ENCODE measurements around the gene PLXND1. TPM values are rescaled to one million over a fixed set of nuclear protein-coding genes. Genes with fewer than 3 reads are reported as not detected.

PLXND1 gene
- total and polyA plus RNA-seq, 8 donors = 175 to 263 (median 214) TPM

DNA sequence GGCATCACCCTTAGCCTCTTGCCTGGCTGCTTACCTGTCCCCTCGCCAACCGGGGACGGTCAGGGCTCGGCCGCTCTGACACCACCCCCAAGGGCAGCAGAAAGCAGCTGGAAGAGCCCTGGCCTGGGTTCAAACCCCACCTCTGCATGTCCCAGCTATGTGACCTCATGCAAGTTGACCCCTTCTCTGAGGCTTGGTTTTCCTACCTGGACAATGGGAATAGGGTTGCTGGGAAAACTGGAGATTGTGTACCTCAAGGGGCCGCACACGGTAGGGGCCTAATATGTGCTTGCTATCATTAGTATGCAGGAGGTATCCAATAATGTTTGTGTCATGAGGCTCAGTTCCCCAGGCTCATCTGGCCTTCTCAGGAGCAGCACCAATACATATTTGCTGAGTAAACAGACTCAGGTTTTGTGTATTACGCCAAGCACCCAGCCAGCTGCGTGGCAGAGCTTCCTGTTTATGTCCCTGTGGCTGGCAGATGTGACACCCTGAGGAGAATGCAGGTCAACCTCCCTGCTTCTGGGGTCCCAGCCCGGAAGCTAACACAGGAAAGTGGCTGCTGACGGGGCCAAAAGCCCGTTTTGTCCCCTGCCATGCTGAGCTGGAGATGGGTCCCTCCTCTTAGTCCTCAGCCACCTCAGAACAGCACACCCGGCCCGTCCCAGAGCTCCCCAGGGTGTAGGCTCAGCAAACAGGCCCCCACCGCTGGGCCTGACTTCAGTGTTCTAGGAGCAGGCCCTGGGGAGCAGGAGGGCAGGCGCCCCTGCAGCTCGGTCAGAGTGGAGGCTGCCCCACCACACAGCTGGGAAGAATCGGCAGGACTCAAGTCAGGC lies 29.7 kb downstream of the PLXND1 start:
- Histone ChIP-seq H3K36me3 (peaks cover 0 to 80% of the 10 kb centered on the region in 2 donors), H3K27me3 (no peaks in the 10 kb centered on the region), H3K9me3 (no peaks in the 10 kb centered on the region), H3K4me1 (peaks cover 8 to 35% of the 10 kb centered on the region in 2 donors), H3K4me3 (no peak overlapping the region), H3K27ac (peak overlapping the region; percentile 56 to 77)
- TF ChIP-seq, protein P1, sequence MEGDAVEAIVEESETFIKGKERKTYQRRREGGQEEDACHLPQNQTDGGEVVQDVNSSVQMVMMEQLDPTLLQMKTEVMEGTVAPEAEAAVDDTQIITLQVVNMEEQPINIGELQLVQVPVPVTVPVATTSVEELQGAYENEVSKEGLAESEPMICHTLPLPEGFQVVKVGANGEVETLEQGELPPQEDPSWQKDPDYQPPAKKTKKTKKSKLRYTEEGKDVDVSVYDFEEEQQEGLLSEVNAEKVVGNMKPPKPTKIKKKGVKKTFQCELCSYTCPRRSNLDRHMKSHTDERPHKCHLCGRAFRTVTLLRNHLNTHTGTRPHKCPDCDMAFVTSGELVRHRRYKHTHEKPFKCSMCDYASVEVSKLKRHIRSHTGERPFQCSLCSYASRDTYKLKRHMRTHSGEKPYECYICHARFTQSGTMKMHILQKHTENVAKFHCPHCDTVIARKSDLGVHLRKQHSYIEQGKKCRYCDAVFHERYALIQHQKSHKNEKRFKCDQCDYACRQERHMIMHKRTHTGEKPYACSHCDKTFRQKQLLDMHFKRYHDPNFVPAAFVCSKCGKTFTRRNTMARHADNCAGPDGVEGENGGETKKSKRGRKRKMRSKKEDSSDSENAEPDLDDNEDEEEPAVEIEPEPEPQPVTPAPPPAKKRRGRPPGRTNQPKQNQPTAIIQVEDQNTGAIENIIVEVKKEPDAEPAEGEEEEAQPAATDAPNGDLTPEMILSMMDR (IDR thresholded peaks at IDR 0.05) = no peak
- peak in 1 of 4 donors; percentile 71 for DNase-seq
- ATAC-seq = peak; percentile 35
- intact Hi-C loops (cut with DNase I) = no loop called here

GRCh38 chr3:129575997-129576384 lies 30.5 kb downstream of the PLXND1 start:
- no peaks in the 10 kb centered on the region for H3K27me3 ChIP-seq
- H3K9me3 ChIP-seq = no peaks in the 10 kb centered on the region
- H3K4me1 ChIP-seq = peaks cover 8 to 35% of the 10 kb centered on the region in 2 donors
- TF ChIP-seq, protein P1 (IDR thresholded peaks at IDR 0.05) = no peak
- H3K36me3 ChIP-seq = peaks cover 0 to 80% of the 10 kb centered on the region in 2 donors
- ATAC-seq = no peak
- no peak overlapping the region for H3K4me3 ChIP-seq
- H3K27ac ChIP-seq = peak overlapping the region in 1 of 2 donors; percentile 77
- intact Hi-C loops (cut with DNase I) = no loop called here
- DNase-seq = no peak

- no peak for ATAC-seq
- Histone ChIP-seq H3K36me3 (peaks cover 0 to 84% of the 10 kb centered on the region in 2 donors), H3K9me3 (no peaks in the 10 kb centered on the region), H3K27me3 (no peaks in the 10 kb centered on the region), H3K4me1 (peaks cover 8 to 35% of the 10 kb centered on the region in 2 donors), H3K27ac (no peak overlapping the region), H3K4me3 (no peak overlapping the region)
- TF ChIP-seq, protein P1 (IDR thresholded peaks at IDR 0.05) = no peak
- intact Hi-C loops (cut with DNase I) = no loop called here
- DNase-seq = no peak
These were observed 31.1 kb downstream of the PLXND1 start for GRCh38 chr3:129575233-129575996.

GRCh38 chr3:129574206-129574605 lies 32.3 kb downstream of the PLXND1 start:
- Histone ChIP-seq H3K9me3 (no peaks in the 10 kb centered on the region), H3K27ac (no peak overlapping the region), H3K4me3 (no peak overlapping the region), H3K36me3 (peaks cover 0 to 89% of the 10 kb centered on the region in 2 donors), H3K4me1 (peaks cover 8 to 31% of the 10 kb centered on the region in 2 donors), H3K27me3 (no peaks in the 10 kb centered on the region)
- TF ChIP-seq, protein P1 (IDR thresholded peaks at IDR 0.05) = no peak
- intact Hi-C loops (cut with DNase I) = no loop called here
- ATAC-seq (no peak), DNase-seq (no peak)

DNA sequence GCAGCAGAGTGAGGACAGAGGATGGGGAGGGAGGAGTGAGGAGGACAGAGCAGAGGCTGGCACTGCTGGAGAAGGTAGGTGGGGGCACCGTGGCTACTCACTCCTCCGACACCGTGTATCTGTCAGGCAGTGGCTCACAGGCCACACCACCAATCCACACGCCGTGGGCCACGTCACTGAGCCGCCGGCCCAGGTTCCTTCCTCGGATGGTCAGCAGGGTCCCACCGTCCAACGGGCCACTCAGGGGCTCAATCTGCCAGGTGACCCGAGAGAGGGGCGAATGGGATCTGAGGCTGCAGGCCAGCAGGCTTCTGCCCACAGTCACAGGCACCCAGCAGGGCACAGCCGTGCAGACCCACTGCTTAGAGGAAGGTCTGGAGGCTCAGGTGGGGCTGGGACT lies 33.0 kb downstream of the PLXND1 start:
- Histone ChIP-seq H3K4me3 (no peak overlapping the region), H3K4me1 (peaks cover 4 to 26% of the 10 kb centered on the region in 2 donors), H3K9me3 (no peaks in the 10 kb centered on the region), H3K27me3 (no peaks in the 10 kb centered on the region), H3K27ac (no peak overlapping the region), H3K36me3 (peaks cover 0 to 96% of the 10 kb centered on the region in 2 donors)
- intact Hi-C loops (cut with DNase I) = no loop called here
- TF ChIP-seq, protein P1 (IDR thresholded peaks at IDR 0.05) = no peak
- ATAC-seq = no peak
- no peak for DNase-seq
